Esophagus squamous epithelium (tissue), 4 donors: ENCODE measurements around the gene PRKD3.

Experiments used
- POLR2A ChIP-seq, 4 donors: fragments of 450-650 bp; IDR thresholded peaks; one replicate each; pipeline ENCODE4 v1.6.1; 2017; ENCODE audit warnings: antibody characterized with exemption in 4 of 4, mild to moderate bottlenecking in 4 of 4, moderate library complexity in 3 of 4
- TF ChIP-seq, protein P1 (sequence below), 6 experiments: fragments of 450-650 bp in 4 of 6; fragments of 200-600 bp in 2 of 6; sonication (generic) in 2 of 6; IDR thresholded peaks; one replicate each; pipeline ENCODE4 v1.5.1; 2016 to 2019; ENCODE audit warnings: antibody characterized with exemption in 6 of 6, mild to moderate bottlenecking in 4 of 6, moderate library complexity in 4 of 6

DNA sequence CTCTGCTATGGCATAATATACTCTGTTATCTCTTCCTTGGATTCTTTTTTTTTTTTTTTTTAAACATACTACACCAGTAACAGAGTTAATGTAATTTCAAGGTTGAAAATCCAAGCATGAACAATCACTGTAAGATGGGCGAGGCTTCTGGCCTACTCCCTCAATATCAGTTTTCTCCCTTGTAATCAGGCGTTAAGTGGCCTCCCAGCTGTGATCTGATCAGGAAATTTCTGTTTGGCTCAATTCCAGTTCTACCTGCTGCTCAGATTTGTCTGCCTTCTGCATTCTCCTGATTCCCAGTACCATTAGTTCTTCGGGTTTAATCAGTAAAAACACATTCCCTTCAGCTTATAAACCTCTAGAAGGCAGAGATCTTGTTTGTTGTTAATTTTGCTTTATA is 18.6 kb downstream of the PRKD3 start:
- TF ChIP-seq, protein P1, sequence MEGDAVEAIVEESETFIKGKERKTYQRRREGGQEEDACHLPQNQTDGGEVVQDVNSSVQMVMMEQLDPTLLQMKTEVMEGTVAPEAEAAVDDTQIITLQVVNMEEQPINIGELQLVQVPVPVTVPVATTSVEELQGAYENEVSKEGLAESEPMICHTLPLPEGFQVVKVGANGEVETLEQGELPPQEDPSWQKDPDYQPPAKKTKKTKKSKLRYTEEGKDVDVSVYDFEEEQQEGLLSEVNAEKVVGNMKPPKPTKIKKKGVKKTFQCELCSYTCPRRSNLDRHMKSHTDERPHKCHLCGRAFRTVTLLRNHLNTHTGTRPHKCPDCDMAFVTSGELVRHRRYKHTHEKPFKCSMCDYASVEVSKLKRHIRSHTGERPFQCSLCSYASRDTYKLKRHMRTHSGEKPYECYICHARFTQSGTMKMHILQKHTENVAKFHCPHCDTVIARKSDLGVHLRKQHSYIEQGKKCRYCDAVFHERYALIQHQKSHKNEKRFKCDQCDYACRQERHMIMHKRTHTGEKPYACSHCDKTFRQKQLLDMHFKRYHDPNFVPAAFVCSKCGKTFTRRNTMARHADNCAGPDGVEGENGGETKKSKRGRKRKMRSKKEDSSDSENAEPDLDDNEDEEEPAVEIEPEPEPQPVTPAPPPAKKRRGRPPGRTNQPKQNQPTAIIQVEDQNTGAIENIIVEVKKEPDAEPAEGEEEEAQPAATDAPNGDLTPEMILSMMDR (IDR thresholded peaks at IDR 0.05): no peak
- TF ChIP-seq POLR2A (IDR thresholded peaks at IDR 0.05): no peak
